PC-3 (cell line): ENCODE results near the gene IGFL3. TPM values are rescaled to one million over a fixed set of nuclear protein-coding genes. Genes with fewer than 3 reads are reported as not detected.

Experiments used
- ATAC-seq: fragments of 200-7000 bp; cut with Tn5 transposase; 2 replicates; pipeline ENCODE4 v1.9.1; 2020; ENCODE audit warnings: mild to moderate bottlenecking, moderate library complexity
- BruUV-seq: library from RNA; stranded (reverse); fragments of 400-500 nt; replicated peaks from 2 replicates; lab custom pipeline; 2021; lab: Mats Ljungman, UMichigan
- CTCF ChIA-PET: fragments of 300-600 bp; sonication (Branson Sonifier 250); formaldehyde crosslinking; loops from one replicate; lab custom pipeline; 2022; ENCODE audit warnings: antibody characterized with exemption; lab: Charles Lee
- POLR2A ChIA-PET: fragments of 300-600 bp; sonication (Branson Sonifier 250); formaldehyde crosslinking; loops from one replicate; lab custom pipeline; 2022; ENCODE audit warnings: antibody characterized with exemption; ENCODE audit not compliant: unreplicated experiment; lab: Charles Lee
- DNase-seq: peaks from one replicate; pipeline ENCODE4 v3.0.0-alpha.2; 2015
- H2AFZ ChIP-seq: fragments of 300-600 bp; sonication (generic); 2 replicates; pipeline ENCODE4 v1.6.0; 2016; ENCODE audit warnings: antibody characterized with exemption, low read length
- H3F3A ChIP-seq: fragments of 300-600 bp; sonication (generic); one replicate; pipeline ENCODE4 v1.6.0; 2017; ENCODE audit warnings: antibody characterized with exemption, low read length, control low read depth, mild to moderate bottlenecking; ENCODE audit not compliant: unreplicated experiment
- H3K27ac ChIP-seq: fragments of 300-600 bp; sonication (generic); 2 replicates; pipeline ENCODE4 v1.5.1; 2016; ENCODE audit warnings: mild to moderate bottlenecking, low read length
- H3K27me3 ChIP-seq: fragments of 300-600 bp; sonication (generic); 2 replicates; pipeline ENCODE4 v1.6.1; 2016; ENCODE audit warnings: low read length, mixed read lengths
- H3K36me3 ChIP-seq: fragments of 300-600 bp; sonication (generic); 2 replicates; pipeline ENCODE4 v1.6.1; 2016; ENCODE audit warnings: low read depth, mixed run types, low read length, mixed read lengths
- H3K4me1 ChIP-seq: fragments of 300-600 bp; sonication (generic); 2 replicates; pipeline ENCODE4 v1.5.1; 2016; ENCODE audit warnings: low read length; ENCODE audit not compliant: insufficient read depth
- H3K4me2 ChIP-seq: fragments of 300-600 bp; sonication (generic); 2 replicates; pipeline ENCODE4 v1.6.0; 2016; ENCODE audit warnings: low read length
- H3K4me3 ChIP-seq: fragments of 300-600 bp; sonication (generic); 2 replicates; pipeline ENCODE4 v1.5.1; 2016; ENCODE audit warnings: mild to moderate bottlenecking, low read length, mixed read lengths
- H3K79me2 ChIP-seq: fragments of 300-600 bp; sonication (generic); 2 replicates; pipeline ENCODE4 v1.6.1; 2017; ENCODE audit warnings: low read length, mixed read lengths
- H3K9ac ChIP-seq: fragments of 300-600 bp; sonication (generic); 2 replicates; pipeline ENCODE4 v1.6.0; 2016; ENCODE audit warnings: mild to moderate bottlenecking, low read length
- H3K9me2 ChIP-seq: fragments of 300-600 bp; sonication (generic); replicated peaks from 2 replicates; pipeline ENCODE4 v1.6.1; 2016; ENCODE audit warnings: mixed run types, low read length, mixed read lengths
- H3K9me3 ChIP-seq: fragments of 300-600 bp; sonication (generic); 2 replicates; pipeline ENCODE4 v1.6.1; 2016; ENCODE audit warnings: low read length, mixed read lengths
- H4K20me1 ChIP-seq: fragments of 300-600 bp; sonication (generic); 2 replicates; pipeline ENCODE4 v1.6.1; 2016; ENCODE audit warnings: low read length, mixed read lengths
- EZH2 ChIP-seq: fragments of 300-600 bp; sonication (generic); IDR thresholded peaks from one replicate; pipeline ENCODE4 v1.6.1; 2017; ENCODE audit warnings: antibody characterized with exemption, mild to moderate bottlenecking, low read length; ENCODE audit not compliant: unreplicated experiment
- EZH2phosphoT487 ChIP-seq: fragments of 300-600 bp; sonication (generic); IDR thresholded peaks from 2 replicates; pipeline ENCODE4 v1.6.1; 2018; ENCODE audit warnings: mild to moderate bottlenecking, antibody characterized with exemption, low read length, borderline replicate concordance
- intact Hi-C: fragments of 100-400 bp; cut with micrococcal nuclease; formaldehyde crosslinking; loops from 2 replicates; pipeline ENCODE4 v1.9.0; 2023
- total RNA-seq: library from RNA; depleted of rRNA; stranded (reverse); fragments of >200 nt; gene quantifications from 2 replicates; pipeline ENCODE4 v1.2.3, GENCODE V29; 2014
- TF ChIP-seq, protein P1 (sequence below): fragments of 300-600 bp; sonication (generic); conservative IDR thresholded peaks from 2 replicates; pipeline ENCODE4 v1.5.1; 2017; ENCODE audit warnings: antibody characterized with exemption, low read depth, mild to moderate bottlenecking, low read length

IGFL3 gene
- total RNA-seq, 1 experiment from 2014 or later, result not detected

- intact Hi-C loops, result no loop called here
- H3K4me1 ChIP-seq, result peaks cover 35% of the 10 kb centered on the region
- no peaks in the 10 kb centered on the region for H3K36me3 ChIP-seq
- no peaks in the 10 kb centered on the region for H4K20me1 ChIP-seq
- DNase-seq (peak; percentile 85), ATAC-seq (peak; percentile 95)
- H3K9ac ChIP-seq, result no peak overlapping the region
- peaks cover 5% of the 10 kb centered on the region; the same call in 1 of the 2 replicates for H3K27me3 ChIP-seq
- peak overlapping the region; percentile 58 for H3K27ac ChIP-seq
- POLR2A ChIA-PET, result no interaction called here
- H3K4me3 ChIP-seq, result no peak overlapping the region
- CTCF ChIA-PET, result interaction anchor here (0.6 kb wide), 1 partner anchor 31 kb away, joined by 3 read pairs; no protein-coding TSS in a partner anchor
- H3K9me2 ChIP-seq, result no peaks in the 10 kb centered on the region
- TF ChIP-seq EZH2 (no peak), EZH2phosphoT487 (no peak)
- TF ChIP-seq, protein P1, sequence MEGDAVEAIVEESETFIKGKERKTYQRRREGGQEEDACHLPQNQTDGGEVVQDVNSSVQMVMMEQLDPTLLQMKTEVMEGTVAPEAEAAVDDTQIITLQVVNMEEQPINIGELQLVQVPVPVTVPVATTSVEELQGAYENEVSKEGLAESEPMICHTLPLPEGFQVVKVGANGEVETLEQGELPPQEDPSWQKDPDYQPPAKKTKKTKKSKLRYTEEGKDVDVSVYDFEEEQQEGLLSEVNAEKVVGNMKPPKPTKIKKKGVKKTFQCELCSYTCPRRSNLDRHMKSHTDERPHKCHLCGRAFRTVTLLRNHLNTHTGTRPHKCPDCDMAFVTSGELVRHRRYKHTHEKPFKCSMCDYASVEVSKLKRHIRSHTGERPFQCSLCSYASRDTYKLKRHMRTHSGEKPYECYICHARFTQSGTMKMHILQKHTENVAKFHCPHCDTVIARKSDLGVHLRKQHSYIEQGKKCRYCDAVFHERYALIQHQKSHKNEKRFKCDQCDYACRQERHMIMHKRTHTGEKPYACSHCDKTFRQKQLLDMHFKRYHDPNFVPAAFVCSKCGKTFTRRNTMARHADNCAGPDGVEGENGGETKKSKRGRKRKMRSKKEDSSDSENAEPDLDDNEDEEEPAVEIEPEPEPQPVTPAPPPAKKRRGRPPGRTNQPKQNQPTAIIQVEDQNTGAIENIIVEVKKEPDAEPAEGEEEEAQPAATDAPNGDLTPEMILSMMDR, result no peak
- peak overlapping the region; percentile 65 for H3K4me2 ChIP-seq
- H2AFZ ChIP-seq, result no peak overlapping the region
- no peaks in the 10 kb centered on the region for H3K9me3 ChIP-seq
- no peaks in the 10 kb centered on the region for H3K79me2 ChIP-seq
- BruUV-seq, result no TSS peak
- no peaks in the 10 kb centered on the region for H3F3A ChIP-seq
Observed at GRCh38 chr19:46115396-46116106, 8.9 kb downstream of the IGFL3 start.

DNA sequence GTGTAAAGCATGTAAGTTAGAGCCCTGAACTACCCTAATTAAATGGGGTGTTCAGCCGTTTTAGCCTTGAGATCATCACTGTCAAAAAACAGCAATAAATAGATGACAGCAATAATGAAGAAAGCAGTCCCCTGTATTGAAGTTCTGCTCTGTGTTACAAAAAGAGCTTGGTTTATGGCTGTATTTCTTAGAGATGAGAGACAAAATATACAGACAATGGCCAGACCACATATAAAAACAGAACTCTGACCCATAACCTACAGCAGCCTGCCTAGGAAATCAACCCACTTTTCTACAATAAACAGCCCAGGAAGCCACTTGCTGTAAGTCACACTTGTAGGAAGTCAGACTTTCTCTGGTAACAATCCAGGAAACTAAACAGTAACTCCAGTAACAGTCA, 10.8 kb downstream of the IGFL3 start:
- Histone ChIP-seq H3K27me3 (peaks cover 5% of the 10 kb centered on the region; the same call in 1 of the 2 replicates), H3K9me3 (no peaks in the 10 kb centered on the region), H3K9me2 (no peaks in the 10 kb centered on the region), H3K4me1 (peaks cover 32% of the 10 kb centered on the region), H3K4me3 (no peak overlapping the region), H4K20me1 (no peaks in the 10 kb centered on the region), H3K27ac (no peak overlapping the region), H3K36me3 (no peaks in the 10 kb centered on the region), H3F3A (no peaks in the 10 kb centered on the region), H3K79me2 (no peaks in the 10 kb centered on the region), H3K9ac (no peak overlapping the region), H2AFZ (no peak overlapping the region), H3K4me2 (no peak overlapping the region)
- ATAC-seq (no peak), DNase-seq (no peak)
- ChIA-PET CTCF (no interaction called here), POLR2A (no interaction called here)
- BruUV-seq, result no TSS peak
- intact Hi-C loops, result no loop called here
- no peak for TF ChIP-seq EZH2phosphoT487
- TF ChIP-seq, protein P1, result no peak
- TF ChIP-seq EZH2, result no peak

DNA sequence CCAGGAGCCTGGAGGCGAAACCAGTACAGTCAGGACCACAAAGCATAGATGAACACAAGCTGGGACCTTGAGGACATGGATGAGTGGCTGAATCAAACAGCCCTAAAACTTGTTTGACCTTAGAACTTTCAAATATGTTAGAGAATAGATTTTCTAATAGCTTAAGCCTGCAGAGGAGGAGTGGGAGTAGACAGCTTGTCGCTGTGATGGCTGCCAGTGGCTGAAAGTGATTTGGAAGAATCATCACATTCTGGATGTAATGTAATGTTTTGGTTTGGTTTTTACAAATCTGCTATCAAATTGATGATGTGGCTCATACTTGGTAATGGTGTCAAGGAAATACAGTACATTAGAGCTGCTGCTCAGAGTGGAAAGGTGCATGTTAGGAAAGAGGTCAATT, 12.0 kb downstream of the IGFL3 start:
- Histone ChIP-seq H3F3A (no peaks in the 10 kb centered on the region), H3K36me3 (no peaks in the 10 kb centered on the region), H3K79me2 (no peaks in the 10 kb centered on the region), H3K4me3 (no peak overlapping the region), H4K20me1 (no peaks in the 10 kb centered on the region), H3K4me1 (peaks cover 22% of the 10 kb centered on the region), H3K9me3 (no peaks in the 10 kb centered on the region), H3K27ac (no peak overlapping the region), H2AFZ (no peak overlapping the region), H3K9me2 (no peaks in the 10 kb centered on the region), H3K4me2 (no peak overlapping the region), H3K27me3 (peaks cover 5% of the 10 kb centered on the region; the same call in 1 of the 2 replicates), H3K9ac (no peak overlapping the region)
- no peak for ATAC-seq
- TF ChIP-seq EZH2 (no peak), EZH2phosphoT487 (no peak)
- TF ChIP-seq, protein P1, result no peak
- BruUV-seq, result no TSS peak
- no peak for DNase-seq
- POLR2A ChIA-PET, result no interaction called here
- CTCF ChIA-PET, result no interaction called here
- intact Hi-C loops, result no loop called here
